Pericardium fibroblast (primary cell): ENCODE data around the gene FUOM. TPM values are rescaled to one million over a fixed set of nuclear protein-coding genes. Genes with fewer than 3 reads are reported as not detected.

Source experiments
- total RNA-seq: library from RNA; depleted of rRNA; stranded (reverse); fragments of >200 nt; gene quantifications from 2 replicates; pipeline ENCODE4 v1.2.3, GENCODE V29; 2015

FUOM gene
- 12.6 and 25.7 TPM in 2 replicates for total RNA-seq

GRCh38 chr10:133357285-133358161 lies at the start of gene FUOM:
Gene FUOM, minus strand, starts transcription at chr10:133358019. Its CDS starts 12 bp downstream, at chr10:133358007.

GRCh38 chr10:133394064-133394663 lies 36.3 kb upstream of the FUOM start, which contains the start of gene MTG1:
Gene MTG1, plus strand, starts transcription at chr10:133394157. Its CDS starts 64 bp downstream, at chr10:133394221.

GRCh38 chr10:133379152-133379800 lies 21.5 kb upstream of the FUOM start, which contains the start of gene PAOX:
Gene PAOX, plus strand, starts transcription at chr10:133379262. Its CDS starts 55 bp downstream, at chr10:133379317.

GRCh38 chr10:133373174-133374090 lies 15.6 kb upstream of the FUOM start, which contains the start of gene ECHS1:
Gene ECHS1, minus strand, starts transcription at chr10:133373354. Its CDS starts 21 bp downstream, at chr10:133373333.

GRCh38 chr10:133336577-133337369 lies 21.0 kb downstream of the FUOM start, which contains the start of gene CALY:
Gene CALY, minus strand, starts transcription at chr10:133336896. Its CDS starts 7,907 bp downstream, at chr10:133328989.

GRCh38 chr10:133308421-133309099 lies 49.3 kb downstream of the FUOM start, which contains the start of the genes TUBGCP2 and ZNF511:
Gene TUBGCP2, minus strand, starts transcription at chr10:133308872. Its CDS starts 5,931 bp downstream, at chr10:133302941.
Gene ZNF511, plus strand, starts transcription at chr10:133308914. Its CDS starts 30 bp downstream, at chr10:133308944.

Other genes with a start within 250 kb of the FUOM start
- gene KNDC1, start 197.8 kb downstream of the FUOM start, total RNA-seq, result 0.51 and 1.2 TPM in 2 replicates
- gene UTF1, start 127.8 kb downstream of the FUOM start, total RNA-seq, result not detected in 2 replicates
- gene VENTX, start 120.2 kb downstream of the FUOM start, total RNA-seq, result not detected in 2 replicates
- gene ADAM8, start 81.2 kb downstream of the FUOM start, total RNA-seq, result 0.09 and 0.70 TPM in 2 replicates
- 33.9 and 37.6 TPM in 2 replicates for gene TUBGCP2, start 49.1 kb downstream of the FUOM start, total RNA-seq
- gene ZNF511, start 49.1 kb downstream of the FUOM start, total RNA-seq, result 16.9 and 32.8 TPM in 2 replicates
- not detected in 2 replicates for gene CALY, start 21.1 kb downstream of the FUOM start, total RNA-seq
- gene PRAP1, start 10.6 kb downstream of the FUOM start, total RNA-seq, result not detected in 2 replicates
- 74.5 and 102 TPM in 2 replicates for gene ECHS1, start 15.3 kb upstream of the FUOM start, total RNA-seq
- 4.8 and 5.4 TPM in 2 replicates for gene PAOX, start 21.2 kb upstream of the FUOM start, total RNA-seq
- gene MTG1, start 36.1 kb upstream of the FUOM start, total RNA-seq, result 15.1 and 33.7 TPM in 2 replicates
- gene SPRN, start 66.6 kb upstream of the FUOM start, total RNA-seq, result 0.77 and 2.1 TPM in 2 replicates
- 0.93 and 2.1 TPM in 2 replicates for gene SCART1, start 95.9 kb upstream of the FUOM start, total RNA-seq
- under 0.01 TPM in 1 of 2 replicates, not detected in the other for gene CYP2E1, start 169.3 kb upstream of the FUOM start, total RNA-seq
- gene SYCE1, start 207.6 kb upstream of the FUOM start, total RNA-seq, result 1.5 TPM in 1 of 2 replicates, not detected in the other